ENCODE results near the gene TNFRSF12A. TPM values are rescaled to one million over a fixed set of nuclear protein-coding genes. Genes with fewer than 3 reads are reported as not detected.

TNFRSF12A gene
- total and polyA plus RNA-seq, 4 experiments from 2014 or later: 0.33 to 1.0 (median 0.58) TPM

- Histone ChIP-seq H3K4me1 (ENCODE audit: insufficient read depth, low read length) (peaks cover 63% of the 10 kb centered on the region), H3K27me3 (ENCODE audit: insufficient read depth, low read length) (no peaks in the 10 kb centered on the region), H3K4me3 (ENCODE audit: low read length in 2 of 2) (no peak overlapping the region), H3K27ac (ENCODE audit: low read depth, low read length) (no peak overlapping the region), H3K9me3 (ENCODE audit: control insufficient read depth in 1 of 2, low read length in 2 of 2) (no peaks in the 10 kb centered on the region), H3K36me3 (ENCODE audit: insufficient read depth, low read length) (peaks cover 5% of the 10 kb centered on the region)
- Mint-ChIP-seq H3K4me1 (peaks cover 26 to 77% (median 48%) of the 10 kb centered on the region in 4 donors), H3K27ac (peak overlapping the region in 5 of 7 donors; percentile 77 to 98 (median 95)), H3K4me3 (peak overlapping the region in 3 of 8 donors; percentile 68 to 100 (median 78)), H3K36me3 (peaks cover 17 to 29% of the 10 kb centered on the region in 2 donors), H3K9me3 (peaks cover 0 to 4% (median 0%) of the 10 kb centered on the region in 8 donors), H3K27me3 (no peaks in the 10 kb centered on the region)
- ChIA-PET POLR2A (ENCODE audit: partially characterized antibody) (interaction anchor here (1.4 to 8.8 kb wide), 6 partner anchors 14 to 96 kb away, joined by 4 to 217 read pairs (median 4); partner anchors contain the start of gene ZSCAN10), CTCF (ENCODE audit: partially characterized antibody) (interaction anchor here (0.7 to 13.3 kb wide), 6 partner anchors 13 to 221 kb away, joined by 3 to 362 read pairs (median 20); partner anchors contain the start of genes ZNF213 and ZSCAN10)
- intact Hi-C loops (cut with micrococcal nuclease): no loop called here
- no peak for DNase-seq
Measured at GRCh38 chr16:3062553-3062952, 42.4 kb downstream of the TNFRSF12A start.

- CTCF ChIA-PET (ENCODE audit: partially characterized antibody): interaction anchor here (1.5 to 13.3 kb wide), 8 partner anchors 12 to 95 kb away, joined by 3 to 362 read pairs (median 9); partner anchors contain the start of genes ZNF213 and ZSCAN10
- no peaks in the 10 kb centered on the region for H3K27me3 Mint-ChIP-seq
- H3K36me3 Mint-ChIP-seq: peaks cover 30 to 40% of the 10 kb centered on the region in 2 donors
- peaks cover 0 to 4% (median 0%) of the 10 kb centered on the region in 8 donors for H3K9me3 Mint-ChIP-seq
- H3K4me3 Mint-ChIP-seq: peak overlapping the region; percentile 98 to 100 (median 100)
- DNase-seq: no peak
- intact Hi-C loops (cut with micrococcal nuclease): no loop called here
- no peaks in the 10 kb centered on the region for H3K9me3 ChIP-seq (ENCODE audit: control insufficient read depth in 1 of 2, low read length in 2 of 2)
- no peak overlapping the region for H3K4me3 ChIP-seq (ENCODE audit: low read length in 2 of 2)
- H3K27ac Mint-ChIP-seq: peak overlapping the region; percentile 91 to 99 (median 96)
- peaks cover 18% of the 10 kb centered on the region for H3K36me3 ChIP-seq (ENCODE audit: insufficient read depth, low read length)
- peak overlapping the region; percentile 98 for H3K27ac ChIP-seq (ENCODE audit: low read depth, low read length)
- peaks cover 32 to 82% (median 53%) of the 10 kb centered on the region in 4 donors for H3K4me1 Mint-ChIP-seq
- POLR2A ChIA-PET (ENCODE audit: partially characterized antibody): interaction anchor here (0.6 to 8.8 kb wide), 14 partner anchors 12 to 144 kb away, joined by 3 to 217 read pairs (median 4); partner anchors contain the start of genes MMP25, ZNF213 and ZSCAN10
- peaks cover 68% of the 10 kb centered on the region for H3K4me1 ChIP-seq (ENCODE audit: insufficient read depth, low read length)
- H3K27me3 ChIP-seq (ENCODE audit: insufficient read depth, low read length): no peaks in the 10 kb centered on the region
Measured at GRCh38 chr16:3063625-3064386, 43.6 kb downstream of the TNFRSF12A start.

- Mint-ChIP-seq H3K4me1 (peaks cover 34 to 84% (median 55%) of the 10 kb centered on the region in 4 donors), H3K36me3 (peaks cover 42 to 48% of the 10 kb centered on the region in 2 donors), H3K27ac (peak within 1 kb of the TSS; percentile 91 to 99 (median 96)), H3K9me3 (peaks cover 0 to 4% (median 0%) of the 10 kb centered on the region in 8 donors), H3K4me3 (peak within 1 kb of the TSS; percentile 98 to 100 (median 100)), H3K27me3 (no peaks in the 10 kb centered on the region)
- ChIA-PET CTCF (ENCODE audit: partially characterized antibody) (interaction anchor here (1.0 to 13.3 kb wide), 9 partner anchors 11 to 65 kb away, joined by 3 to 362 read pairs (median 7); partner anchors contain the start of genes ZNF213 and ZSCAN10), POLR2A (ENCODE audit: partially characterized antibody) (interaction anchor here (0.6 to 8.8 kb wide), 28 partner anchors 11 to 379 kb away, joined by 3 to 217 read pairs (median 5); partner anchors contain the start of genes MMP25, NAA60 and ZNF213)
- intact Hi-C loops (cut with micrococcal nuclease): loop anchor here (1.0 kb wide), 1 partner anchor 10 kb away; no protein-coding TSS in a partner anchor
- Histone ChIP-seq H3K27me3 (ENCODE audit: insufficient read depth, low read length) (no peaks in the 10 kb centered on the region), H3K4me1 (ENCODE audit: insufficient read depth, low read length) (peaks cover 72% of the 10 kb centered on the region), H3K36me3 (ENCODE audit: insufficient read depth, low read length) (peaks cover 21% of the 10 kb centered on the region), H3K4me3 (ENCODE audit: low read length in 2 of 2) (peak within 1 kb of the TSS; percentile 98), H3K27ac (ENCODE audit: low read depth, low read length) (peak within 1 kb of the TSS; percentile 98), H3K9me3 (ENCODE audit: control insufficient read depth in 1 of 2, low read length in 2 of 2) (no peaks in the 10 kb centered on the region)
- DNase-seq: peak; percentile 64 to 85 (median 66)
Measured at GRCh38 chr16:3065069-3065741, 45.0 kb downstream of the TNFRSF12A start, which contains the start of gene IL32. TSS of gene IL32 (plus strand) at chr16:3065640. CDS start at chr16:3065812, 172 bp downstream.

GRCh38 chr16:3065742-3066439 is 45.7 kb downstream of the TNFRSF12A start:
- ChIA-PET CTCF (ENCODE audit: partially characterized antibody) (interaction anchor here (1.0 to 13.3 kb wide), 10 partner anchors 7 to 64 kb away, joined by 3 to 362 read pairs (median 10); partner anchors contain the start of genes ZNF213 and ZSCAN10), POLR2A (ENCODE audit: partially characterized antibody) (interaction anchor here (0.6 to 8.8 kb wide), 31 partner anchors 10 to 378 kb away, joined by 3 to 217 read pairs (median 5); partner anchors contain the start of genes MMP25, NAA60, ZNF213 and ZNF263)
- DNase-seq: peak in 1 of 5 donors; percentile 60
- Histone ChIP-seq H3K9me3 (ENCODE audit: control insufficient read depth in 1 of 2, low read length in 2 of 2) (no peaks in the 10 kb centered on the region), H3K27ac (ENCODE audit: low read depth, low read length) (peak overlapping the region; percentile 98), H3K4me3 (ENCODE audit: low read length in 2 of 2) (peak overlapping the region; percentile 98), H3K4me1 (ENCODE audit: insufficient read depth, low read length) (peaks cover 73% of the 10 kb centered on the region), H3K27me3 (ENCODE audit: insufficient read depth, low read length) (no peaks in the 10 kb centered on the region), H3K36me3 (ENCODE audit: insufficient read depth, low read length) (peaks cover 21% of the 10 kb centered on the region)
- H3K4me1 Mint-ChIP-seq: peaks cover 35 to 84% (median 56%) of the 10 kb centered on the region in 4 donors
- H3K27me3 Mint-ChIP-seq: no peaks in the 10 kb centered on the region
- peaks cover 0 to 4% (median 0%) of the 10 kb centered on the region in 8 donors for H3K9me3 Mint-ChIP-seq
- H3K27ac Mint-ChIP-seq: peak overlapping the region; percentile 91 to 99 (median 96)
- peaks cover 46 to 49% of the 10 kb centered on the region in 2 donors for H3K36me3 Mint-ChIP-seq
- peak overlapping the region; percentile 98 to 100 (median 100) for H3K4me3 Mint-ChIP-seq
- intact Hi-C loops (cut with micrococcal nuclease): loop anchor here (1.0 kb wide), 1 partner anchor 9 kb away; no protein-coding TSS in a partner anchor

GRCh38 chr16:3066440-3066748 is 46.2 kb downstream of the TNFRSF12A start:
- DNase-seq: no peak
- CTCF ChIA-PET (ENCODE audit: partially characterized antibody): interaction anchor here (1.0 to 13.3 kb wide), 6 partner anchors 7 to 64 kb away, joined by 3 to 362 read pairs (median 14); partner anchors contain the start of genes ZNF213 and ZSCAN10

GRCh38 chr16:3068487-3068886 is 48.3 kb downstream of the TNFRSF12A start:
- Mint-ChIP-seq H3K4me1 (peaks cover 44 to 94% (median 62%) of the 10 kb centered on the region in 4 donors), H3K9me3 (peaks cover 0 to 5% (median 0%) of the 10 kb centered on the region in 8 donors), H3K36me3 (peaks cover 46 to 49% of the 10 kb centered on the region in 2 donors), H3K4me3 (peak overlapping the region; percentile 96 to 100 (median 99)), H3K27ac (peak overlapping the region; percentile 91 to 99 (median 96)), H3K27me3 (no peaks in the 10 kb centered on the region)
- Histone ChIP-seq H3K27ac (ENCODE audit: low read depth, low read length) (peak overlapping the region; percentile 98), H3K4me3 (ENCODE audit: low read length in 2 of 2) (peak overlapping the region; percentile 98), H3K27me3 (ENCODE audit: insufficient read depth, low read length) (no peaks in the 10 kb centered on the region), H3K36me3 (ENCODE audit: insufficient read depth, low read length) (peaks cover 21% of the 10 kb centered on the region), H3K9me3 (ENCODE audit: control insufficient read depth in 1 of 2, low read length in 2 of 2) (no peaks in the 10 kb centered on the region), H3K4me1 (ENCODE audit: insufficient read depth, low read length) (peaks cover 78% of the 10 kb centered on the region)
- POLR2A ChIA-PET (ENCODE audit: partially characterized antibody): interaction anchor here (0.6 to 8.8 kb wide), 10 partner anchors 8 to 66 kb away, joined by 3 to 217 read pairs (median 18); partner anchors contain the start of genes ZNF213 and ZSCAN10
- CTCF ChIA-PET (ENCODE audit: partially characterized antibody): interaction anchor here (1.3 to 13.3 kb wide), 4 partner anchors 9 to 61 kb away, joined by 4 to 249 read pairs (median 15); partner anchors contain the start of gene ZSCAN10
- intact Hi-C loops (cut with micrococcal nuclease): no loop called here
- DNase-seq: peak in 1 of 5 donors; percentile 38

More at GRCh38 chr16:3066440-3066748, 46.2 kb downstream of the TNFRSF12A start:
- Mint-ChIP-seq H3K27me3 (no peaks in the 10 kb centered on the region), H3K9me3 (peaks cover 0 to 4% (median 0%) of the 10 kb centered on the region in 8 donors), H3K4me3 (peak overlapping the region; percentile 98 to 100 (median 100)), H3K36me3 (peaks cover 46 to 49% of the 10 kb centered on the region in 2 donors), H3K4me1 (peaks cover 39 to 89% (median 60%) of the 10 kb centered on the region in 4 donors), H3K27ac (peak overlapping the region; percentile 91 to 99 (median 96))
- POLR2A ChIA-PET (ENCODE audit: partially characterized antibody): interaction anchor here (1.0 to 8.8 kb wide), 19 partner anchors 10 to 378 kb away, joined by 3 to 217 read pairs (median 5); partner anchors contain the start of genes NAA60, ZNF213, ZNF263 and ZSCAN10
- H3K27ac ChIP-seq (ENCODE audit: low read depth, low read length): peak overlapping the region; percentile 98
- H3K9me3 ChIP-seq (ENCODE audit: control insufficient read depth in 1 of 2, low read length in 2 of 2): no peaks in the 10 kb centered on the region
- peak overlapping the region; percentile 98 for H3K4me3 ChIP-seq (ENCODE audit: low read length in 2 of 2)
- H3K27me3 ChIP-seq (ENCODE audit: insufficient read depth, low read length): no peaks in the 10 kb centered on the region
- peaks cover 78% of the 10 kb centered on the region for H3K4me1 ChIP-seq (ENCODE audit: insufficient read depth, low read length)
- peaks cover 21% of the 10 kb centered on the region for H3K36me3 ChIP-seq (ENCODE audit: insufficient read depth, low read length)
- intact Hi-C loops (cut with micrococcal nuclease): no loop called here
